Activated CD8-positive, alpha-beta memory T cell treated with anti-CD3 and anti-CD28 coated beads, Interleukin-2, amount 50 U/mL, for 4 hours (primary cell): ENCODE measurements around the gene HERC2.
"Not testable (repeated sequence)": the region's sequence is repeated elsewhere in the genome, so short reads cannot be mapped to it uniquely, and the experiment has no call there.

Source experiments
- DNase-seq: peaks from one replicate; pipeline ENCODE4 v3.0.0-alpha.2; 2020

HERC2 gene

DNA sequence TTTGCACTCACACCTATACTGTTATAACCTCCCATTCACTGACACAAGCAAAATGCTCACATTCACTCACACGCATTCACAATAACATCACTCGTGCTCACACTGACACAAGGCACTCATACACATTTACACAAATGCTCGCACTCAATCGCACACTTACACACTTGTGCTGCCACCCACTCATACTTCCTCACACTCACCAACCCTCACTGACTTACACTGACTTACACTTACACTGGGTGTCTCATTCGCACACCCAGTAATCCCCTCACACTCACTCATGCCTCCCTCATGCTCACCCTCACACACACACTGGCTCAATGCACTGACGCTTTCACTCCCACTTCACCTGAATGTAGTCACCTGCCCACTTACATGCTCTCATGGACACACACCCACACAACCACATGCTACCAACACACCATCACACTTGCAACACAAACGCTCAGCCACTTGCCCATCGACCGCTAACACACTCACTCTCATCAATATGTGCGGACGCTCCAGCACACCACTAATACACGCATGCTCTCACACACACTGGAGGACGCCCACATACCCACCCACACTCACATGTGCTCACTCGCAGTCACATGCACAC, 104.9 kb downstream of the HERC2 start:
- DNase-seq, result not testable (repeated sequence)

GRCh38 chr15:28215521-28215920, 106.5 kb downstream of the HERC2 start:
- not testable (repeated sequence) for DNase-seq

- DNase-seq, result not testable (repeated sequence)
Measured at GRCh38 chr15:28214006-28214790, 107.8 kb downstream of the HERC2 start.

GRCh38 chr15:28213393-28213792, 108.6 kb downstream of the HERC2 start:
- DNase-seq, result not testable (repeated sequence)

DNA sequence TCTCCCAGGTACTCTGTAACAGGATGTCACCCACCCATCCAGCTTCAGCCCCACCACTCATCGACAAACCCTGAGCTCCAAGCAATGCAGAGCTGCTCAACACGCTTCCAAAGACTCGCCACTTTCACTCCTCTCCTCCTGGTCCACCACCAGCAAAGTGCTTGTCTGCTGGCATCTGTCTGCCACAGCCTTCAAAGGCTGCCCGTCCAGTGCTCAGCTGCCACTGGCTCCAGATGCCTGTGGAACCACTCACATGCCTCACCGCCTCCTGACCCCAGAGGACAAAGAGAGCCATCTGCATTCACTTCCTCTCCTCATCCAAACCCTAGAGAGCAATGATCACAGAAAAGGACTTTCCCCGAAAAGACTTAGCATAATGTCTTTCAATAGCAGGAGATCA, 113.4 kb downstream of the HERC2 start:
- no peak for DNase-seq

DNA sequence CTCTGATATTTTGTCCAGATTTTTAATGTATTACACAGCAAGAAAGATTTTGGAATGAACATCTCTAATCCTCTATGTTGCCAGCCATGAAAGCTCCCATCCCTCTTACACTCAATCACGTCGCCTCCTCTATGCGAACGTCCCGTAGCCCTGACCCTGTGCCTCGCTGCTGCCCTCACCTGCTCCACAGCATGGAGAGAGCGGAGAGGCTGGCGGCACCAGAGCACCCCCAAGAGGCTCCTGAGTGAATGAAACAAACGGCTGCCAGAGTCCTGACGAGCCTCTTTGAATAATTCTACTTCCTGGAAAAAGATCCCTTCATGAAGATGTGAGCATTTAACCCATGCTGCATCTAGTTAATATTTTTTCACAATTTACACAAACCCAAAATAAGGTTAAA, 116.3 kb downstream of the HERC2 start:
- DNase-seq, result not testable (repeated sequence)

DNA sequence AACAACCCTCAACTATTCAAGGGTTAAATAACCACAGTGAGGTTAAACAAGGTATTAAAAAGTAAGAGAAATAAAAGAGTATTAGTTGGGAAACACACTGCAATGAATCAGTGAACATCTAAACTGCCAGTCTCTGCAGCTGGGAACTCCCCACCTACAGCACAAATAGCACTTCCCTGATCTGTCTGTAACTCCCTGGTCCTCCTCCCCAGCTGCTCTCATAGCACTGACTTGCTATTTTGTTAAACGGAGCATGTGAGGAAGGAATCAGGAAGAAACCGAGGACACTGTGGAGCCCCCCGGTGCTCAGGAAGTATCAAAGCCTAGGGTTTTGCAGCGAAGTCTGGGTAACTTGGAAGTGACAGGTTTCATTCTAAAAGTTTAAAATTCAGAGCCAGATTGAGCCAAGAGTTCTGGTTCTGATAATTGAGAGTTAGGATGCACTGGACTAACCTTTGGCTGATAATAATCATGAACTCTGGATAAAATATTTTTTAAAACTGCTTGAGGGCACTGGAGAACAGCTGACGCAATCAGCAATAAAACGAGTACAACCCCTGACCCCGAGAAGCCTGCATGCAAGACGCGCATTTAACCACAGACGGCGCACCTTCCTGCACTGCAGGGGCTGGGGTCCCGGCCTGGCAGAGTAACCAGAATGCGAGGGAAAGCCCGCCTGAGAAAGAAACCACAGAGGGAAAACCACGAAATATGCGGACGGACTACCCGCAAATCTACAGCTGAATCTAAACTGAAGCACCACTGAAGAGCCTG, 118.7 kb downstream of the HERC2 start:
- not testable (repeated sequence) for DNase-seq

GRCh38 chr15:28202124-28202523, 119.9 kb downstream of the HERC2 start:
- DNase-seq, result not testable (repeated sequence)

DNA sequence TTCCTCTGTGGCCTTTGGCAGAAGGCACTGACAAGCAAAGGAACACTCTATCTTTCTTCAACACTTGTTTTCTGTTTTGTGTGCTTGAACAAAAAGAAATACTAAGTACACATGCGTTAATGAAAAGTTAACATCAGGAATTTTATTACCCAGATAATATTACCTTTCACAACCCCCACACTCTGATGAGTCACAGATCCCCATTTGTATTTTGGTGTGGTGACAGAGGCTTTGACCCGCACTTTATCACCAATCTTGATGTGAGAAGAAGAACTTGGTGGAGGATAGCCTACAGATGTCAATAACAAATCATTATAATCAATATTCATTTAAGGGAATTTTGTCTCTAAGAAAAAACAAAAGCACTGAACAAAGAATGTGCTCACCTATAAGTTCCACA, 123.8 kb downstream of the HERC2 start:
- not testable (repeated sequence) for DNase-seq

DNA sequence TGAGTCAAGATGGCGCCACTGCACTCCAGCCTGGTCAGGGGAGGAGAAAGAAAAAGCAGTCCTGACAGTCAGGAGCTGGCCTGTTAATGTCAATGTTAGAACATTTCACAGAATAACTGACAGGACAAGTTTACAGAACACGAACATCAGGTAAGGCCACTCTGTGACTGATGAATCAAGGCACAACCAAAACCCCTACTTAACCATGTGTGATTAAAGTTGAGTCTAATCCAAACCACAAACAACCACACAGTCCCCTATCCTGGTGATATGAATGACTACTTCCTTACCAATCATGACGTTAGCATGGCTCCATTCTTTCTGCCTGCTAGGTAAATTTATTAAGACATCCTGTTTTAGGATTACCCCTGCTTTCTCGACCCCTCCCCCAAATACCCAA, 124.3 kb downstream of the HERC2 start:
- DNase-seq, result not testable (repeated sequence)

DNA sequence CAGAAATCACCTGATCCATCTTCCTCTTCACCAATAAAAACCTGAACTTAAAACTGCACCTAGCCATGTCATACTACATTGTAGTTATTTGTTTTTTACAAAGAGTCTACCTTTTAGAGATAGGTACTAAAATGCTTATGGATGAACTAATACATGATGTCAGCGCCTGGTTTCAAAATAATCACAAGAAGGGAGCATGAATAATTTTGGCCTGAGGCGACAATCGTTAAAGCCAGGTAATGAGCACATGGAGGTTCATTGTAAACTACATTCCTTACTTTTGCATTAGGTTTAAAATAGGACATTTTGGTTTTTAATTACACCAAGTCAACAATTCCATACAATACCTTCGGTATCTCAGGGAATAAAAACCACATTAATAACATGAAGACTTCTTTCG, 125.4 kb downstream of the HERC2 start:
- DNase-seq, result not testable (repeated sequence)

DNA sequence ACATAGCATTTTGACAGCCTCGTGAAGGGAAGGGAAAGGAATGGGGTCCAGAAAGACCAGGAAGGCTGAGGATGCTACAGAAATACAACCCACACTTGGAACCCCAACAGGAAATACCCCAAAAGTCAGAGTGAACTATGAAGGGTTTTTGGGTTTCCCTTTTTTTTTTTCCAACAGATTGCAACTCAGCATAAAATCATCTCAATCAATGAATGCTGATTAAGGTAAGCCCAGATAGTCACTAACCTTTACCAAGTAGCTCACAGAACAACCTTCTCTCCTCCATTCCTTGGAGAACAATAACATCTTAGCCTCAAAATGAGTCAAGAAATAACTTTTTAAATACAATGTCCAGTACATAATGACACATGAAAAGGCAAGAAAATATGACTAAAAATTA, 129.2 kb downstream of the HERC2 start:
- no peak for DNase-seq

- no peak for DNase-seq
Measured at GRCh38 chr15:28191832-28192231, 130.1 kb downstream of the HERC2 start.

GRCh38 chr15:28190391-28191174, 131.4 kb downstream of the HERC2 start:
- DNase-seq, result no peak

GRCh38 chr15:28185148-28185895, 136.7 kb downstream of the HERC2 start:
- no peak for DNase-seq

GRCh38 chr15:28184166-28184565, 137.8 kb downstream of the HERC2 start:
- DNase-seq, result no peak

DNA sequence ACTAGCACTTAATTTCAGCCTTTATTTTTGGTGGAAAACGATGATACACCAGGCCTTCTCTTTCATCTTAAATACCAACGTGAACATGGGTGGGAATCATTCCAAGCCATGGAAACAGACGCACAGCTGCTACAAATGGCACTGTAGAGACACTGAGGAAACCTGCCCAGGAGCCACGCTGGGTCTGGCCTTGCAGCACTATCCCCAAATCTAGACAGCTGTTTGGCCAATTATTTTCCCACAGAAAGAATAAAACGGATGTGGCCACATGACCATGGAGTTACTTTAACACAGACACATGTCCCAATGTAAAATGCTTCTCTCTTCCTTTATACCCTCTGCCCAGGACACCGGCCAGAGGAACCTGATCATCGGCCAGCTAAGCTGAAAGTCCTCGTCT, 139.2 kb downstream of the HERC2 start:
- no peak for DNase-seq

DNA sequence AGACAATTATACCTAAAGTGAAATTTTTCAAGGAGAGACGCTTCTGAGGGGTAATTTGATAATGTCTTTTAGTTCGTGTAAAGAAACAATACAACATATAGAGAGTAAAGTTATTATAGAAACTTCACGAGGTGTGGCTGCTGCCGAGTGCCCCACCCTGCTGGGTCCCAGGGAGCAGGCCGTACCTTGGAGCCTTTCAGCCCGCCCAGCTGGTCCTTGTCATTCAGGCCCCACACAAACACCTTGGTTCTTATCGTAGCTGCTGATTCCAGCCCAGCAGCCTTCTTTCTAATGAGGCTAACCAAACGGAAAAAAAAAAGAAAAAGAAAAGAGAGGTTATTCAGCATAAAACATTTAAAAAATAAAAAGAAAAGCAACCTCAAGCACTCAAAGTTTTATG, 139.8 kb downstream of the HERC2 start:
- DNase-seq, result no peak

DNA sequence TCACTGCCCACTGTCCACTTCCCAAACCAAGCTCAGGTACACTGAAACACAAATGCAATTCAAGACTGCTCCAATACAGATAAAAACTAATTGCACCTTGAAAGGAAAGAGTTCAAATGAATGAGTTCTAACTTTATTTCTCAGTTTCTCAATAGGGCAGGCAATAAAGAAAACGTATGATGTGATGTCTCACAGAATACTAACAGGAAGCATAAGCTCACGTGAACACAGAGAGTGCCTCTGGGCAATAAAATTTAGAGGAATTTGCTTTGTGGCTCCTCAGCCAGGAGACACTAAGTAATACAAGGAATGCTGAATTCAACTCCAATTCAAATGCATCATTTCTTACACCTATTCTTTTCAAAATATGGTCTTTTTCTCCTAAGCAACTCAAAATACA, 140.6 kb downstream of the HERC2 start:
- DNase-seq, result no peak

DNA sequence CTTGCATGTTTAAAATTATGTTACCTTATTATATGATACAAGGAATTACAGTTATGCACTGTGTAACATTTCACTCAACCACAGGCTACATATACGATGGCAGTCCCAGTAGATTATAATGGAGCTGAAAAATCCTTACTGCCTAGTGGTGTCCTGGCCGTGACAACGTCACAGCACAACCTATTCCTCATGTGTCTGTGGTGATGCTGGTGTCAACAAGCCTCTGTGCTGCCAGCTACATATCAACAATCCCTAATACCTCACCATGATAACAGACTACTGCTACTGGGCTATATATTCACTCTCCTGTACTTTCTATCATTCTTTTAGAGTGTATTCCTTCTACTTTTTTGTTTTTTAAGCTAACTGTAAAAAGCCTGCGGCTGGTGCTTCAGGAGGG, 142.7 kb downstream of the HERC2 start:
- no peak for DNase-seq

GRCh38 chr15:28178727-28179126, 143.3 kb downstream of the HERC2 start:
- DNase-seq, result no peak

- no peak for DNase-seq
Measured at GRCh38 chr15:28178290-28178689, 143.7 kb downstream of the HERC2 start.
